Fibroblast of mammary gland (primary cell): ENCODE data around the gene TRIM59.
"Not testable (repeated sequence)": the region's sequence is repeated elsewhere in the genome, so short reads cannot be mapped to it uniquely, and the experiment has no call there.

Source experiments
- DNase-seq: peaks from one replicate; pipeline ENCODE4 v3.0.0-alpha.2; 2010; ENCODE audit warnings: low read depth
- H3K4me3 ChIP-seq: 2 replicates; pipeline ENCODE4 v1.5.1; 2011; ENCODE audit warnings: low read depth, mild to moderate bottlenecking, low read length, moderate library complexity; ENCODE audit not compliant: control insufficient read depth
- CTCF ChIP-seq: conservative IDR thresholded peaks from 2 replicates; pipeline ENCODE4 v1.5.1; 2011; ENCODE audit warnings: low read depth, low read length, inconsistent platforms; ENCODE audit not compliant: control insufficient read depth, insufficient read depth

Gene TRIM59

GRCh38 chr3:160460033-160460432 lies 10.4 kb upstream of the TRIM59 start:
- TF ChIP-seq CTCF: no peak
- DNase-seq: no peak
- no peak overlapping the region for H3K4me3 ChIP-seq

- no peak for DNase-seq
- H3K4me3 ChIP-seq: no peak overlapping the region
- TF ChIP-seq CTCF: no peak
Measured at GRCh38 chr3:160459450-160459970, 9.9 kb upstream of the TRIM59 start.

GRCh38 chr3:160458151-160458550 lies 8.6 kb upstream of the TRIM59 start:
- TF ChIP-seq CTCF: no peak
- DNase-seq: no peak
- no peak overlapping the region for H3K4me3 ChIP-seq

GRCh38 chr3:160455846-160456245 lies 6.3 kb upstream of the TRIM59 start:
- no peak overlapping the region for H3K4me3 ChIP-seq
- DNase-seq: no peak
- no peak for TF ChIP-seq CTCF

GRCh38 chr3:160454995-160455394 lies 5.4 kb upstream of the TRIM59 start:
- no peak overlapping the region for H3K4me3 ChIP-seq
- DNase-seq: no peak
- TF ChIP-seq CTCF: no peak

- H3K4me3 ChIP-seq, DNase-seq: not testable (repeated sequence)
Measured at GRCh38 chr3:160452251-160452650, 2.7 kb upstream of the TRIM59 start.

- H3K4me3 ChIP-seq: no peak overlapping the region
- DNase-seq: no peak
- no peak for TF ChIP-seq CTCF
Measured at GRCh38 chr3:160451602-160452001, 2.0 kb upstream of the TRIM59 start.
